RKO (cell line): ENCODE results near the gene DNAJC27.
"Not testable (repeated sequence)": the region's sequence is repeated elsewhere in the genome, so short reads cannot be mapped to it uniquely, and the experiment has no call there.

Experiments
- DNase-seq: peaks from one replicate; pipeline ENCODE4 v3.0.0-alpha.2; 2016; ENCODE audit warnings: low spot score

Gene DNAJC27

GRCh38 chr2:24971536-24972314 lies at the start of gene DNAJC27:
TSS of gene DNAJC27 (minus strand) at chr2:24971955. CDS start at chr2:24971904, 51 bp downstream.
- DNase-seq, result peak; percentile 96

- DNase-seq, result no peak
These were observed 46.9 kb upstream of the DNAJC27 start for GRCh38 chr2:25018681-25019080.

GRCh38 chr2:25014631-25015030 lies 42.9 kb upstream of the DNAJC27 start:
- DNase-seq, result no peak

GRCh38 chr2:25011342-25011741 lies 39.6 kb upstream of the DNAJC27 start:
- DNase-seq, result not testable (repeated sequence)

- DNase-seq, result peak; percentile 23
These were observed 38.2 kb upstream of the DNAJC27 start for GRCh38 chr2:25009954-25010353.

GRCh38 chr2:25002066-25002465 lies 30.3 kb upstream of the DNAJC27 start:
- DNase-seq, result no peak

- DNase-seq, result no peak
These were observed 29.5 kb upstream of the DNAJC27 start for GRCh38 chr2:25001325-25001637.

GRCh38 chr2:25000503-25001324 lies 29.0 kb upstream of the DNAJC27 start:
- DNase-seq, result peak; percentile 17

GRCh38 chr2:25000036-25000435 lies 28.3 kb upstream of the DNAJC27 start:
- DNase-seq, result no peak

GRCh38 chr2:24999097-24999496 lies 27.3 kb upstream of the DNAJC27 start:
- DNase-seq, result not testable (repeated sequence)

GRCh38 chr2:24994146-24994724 lies 22.5 kb upstream of the DNAJC27 start:
- DNase-seq, result no peak

GRCh38 chr2:24993406-24994145 lies 21.8 kb upstream of the DNAJC27 start:
- no peak for DNase-seq

GRCh38 chr2:24986372-24986771 lies 14.6 kb upstream of the DNAJC27 start:
- no peak for DNase-seq

GRCh38 chr2:24985511-24985910 lies 13.8 kb upstream of the DNAJC27 start:
- DNase-seq, result no peak

GRCh38 chr2:24984912-24985311 lies 13.2 kb upstream of the DNAJC27 start:
- no peak for DNase-seq

- DNase-seq, result no peak
These were observed 9.8 kb upstream of the DNAJC27 start for GRCh38 chr2:24981411-24982136.

- DNase-seq, result no peak
These were observed 6.9 kb upstream of the DNAJC27 start for GRCh38 chr2:24978661-24979060.

- DNase-seq, result no peak
These were observed 5.9 kb upstream of the DNAJC27 start for GRCh38 chr2:24977631-24978030.

GRCh38 chr2:24973812-24974211 lies 2.1 kb upstream of the DNAJC27 start:
- no peak for DNase-seq

GRCh38 chr2:24972315-24972961 lies 683 bp upstream of the DNAJC27 start:
- DNase-seq, result peak; percentile 54

GRCh38 chr2:24971286-24971535 lies 544 bp downstream of the DNAJC27 start:
- no peak for DNase-seq
